Fibroblast of the aortic adventitia (primary cell): Measurements from ENCODE around the gene ADAMTS14. TPM values are rescaled to one million over a fixed set of nuclear protein-coding genes. Genes with fewer than 3 reads are reported as not detected.

Experiments used
- DNase-seq: peaks from one replicate; pipeline ENCODE4 v3.0.0-alpha.2; 2010; ENCODE audit warnings: low read depth
- H3K4me3 ChIP-seq: 2 replicates; pipeline ENCODE4 v1.5.1; 2011; ENCODE audit warnings: low read depth, mild to moderate bottlenecking, control low read depth, low read length, moderate library complexity
- total RNA-seq: library from RNA; depleted of rRNA; stranded (reverse); fragments of >200 nt; gene quantifications from 2 replicates; pipeline ENCODE4 v1.2.3, GENCODE V29; 2012; ENCODE audit warnings: low replicate concordance
- TF ChIP-seq, protein P1 (sequence below): IDR thresholded peaks from 2 replicates; pipeline ENCODE4 v1.5.1; 2011; ENCODE audit warnings: mild to moderate bottlenecking, low read length, control low read depth, inconsistent platforms; ENCODE audit not compliant: insufficient read depth

Gene ADAMTS14
- total RNA-seq, 1 donor: 5.3 TPM

DNA sequence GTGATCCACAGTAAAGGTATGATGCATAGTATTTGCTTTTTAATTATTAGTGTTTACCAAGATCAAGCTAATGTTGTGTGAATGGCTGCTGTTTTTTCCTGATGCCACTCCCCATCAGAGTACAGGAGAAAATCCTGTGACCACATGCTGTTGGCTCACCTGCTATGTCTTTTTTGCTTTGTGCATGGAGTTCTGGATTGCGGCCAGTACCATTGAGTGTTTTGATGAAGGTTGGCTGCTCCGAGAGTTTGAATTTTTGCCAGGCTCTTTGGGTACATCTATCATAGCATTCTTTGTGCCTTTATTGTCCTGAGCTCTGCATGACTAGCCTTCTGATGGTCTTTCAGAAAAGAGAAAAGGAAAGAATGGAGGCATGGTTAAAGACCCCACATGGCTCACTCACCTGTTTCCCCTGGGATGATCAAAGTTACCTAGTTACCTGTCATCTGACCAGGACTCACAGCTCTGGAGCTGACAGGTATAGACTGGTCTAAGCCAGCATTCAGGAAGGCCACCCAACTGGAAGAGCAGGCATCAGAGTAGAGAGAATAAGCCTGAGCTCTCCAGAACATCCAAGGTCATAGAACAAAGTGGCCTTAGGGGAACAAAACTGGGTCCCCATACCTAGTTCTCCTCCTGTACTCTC is 131.6 kb downstream of the ADAMTS14 start:
- TF ChIP-seq, protein P1, sequence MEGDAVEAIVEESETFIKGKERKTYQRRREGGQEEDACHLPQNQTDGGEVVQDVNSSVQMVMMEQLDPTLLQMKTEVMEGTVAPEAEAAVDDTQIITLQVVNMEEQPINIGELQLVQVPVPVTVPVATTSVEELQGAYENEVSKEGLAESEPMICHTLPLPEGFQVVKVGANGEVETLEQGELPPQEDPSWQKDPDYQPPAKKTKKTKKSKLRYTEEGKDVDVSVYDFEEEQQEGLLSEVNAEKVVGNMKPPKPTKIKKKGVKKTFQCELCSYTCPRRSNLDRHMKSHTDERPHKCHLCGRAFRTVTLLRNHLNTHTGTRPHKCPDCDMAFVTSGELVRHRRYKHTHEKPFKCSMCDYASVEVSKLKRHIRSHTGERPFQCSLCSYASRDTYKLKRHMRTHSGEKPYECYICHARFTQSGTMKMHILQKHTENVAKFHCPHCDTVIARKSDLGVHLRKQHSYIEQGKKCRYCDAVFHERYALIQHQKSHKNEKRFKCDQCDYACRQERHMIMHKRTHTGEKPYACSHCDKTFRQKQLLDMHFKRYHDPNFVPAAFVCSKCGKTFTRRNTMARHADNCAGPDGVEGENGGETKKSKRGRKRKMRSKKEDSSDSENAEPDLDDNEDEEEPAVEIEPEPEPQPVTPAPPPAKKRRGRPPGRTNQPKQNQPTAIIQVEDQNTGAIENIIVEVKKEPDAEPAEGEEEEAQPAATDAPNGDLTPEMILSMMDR: no peak
- no peak overlapping the region for H3K4me3 ChIP-seq
- no peak for DNase-seq

DNA sequence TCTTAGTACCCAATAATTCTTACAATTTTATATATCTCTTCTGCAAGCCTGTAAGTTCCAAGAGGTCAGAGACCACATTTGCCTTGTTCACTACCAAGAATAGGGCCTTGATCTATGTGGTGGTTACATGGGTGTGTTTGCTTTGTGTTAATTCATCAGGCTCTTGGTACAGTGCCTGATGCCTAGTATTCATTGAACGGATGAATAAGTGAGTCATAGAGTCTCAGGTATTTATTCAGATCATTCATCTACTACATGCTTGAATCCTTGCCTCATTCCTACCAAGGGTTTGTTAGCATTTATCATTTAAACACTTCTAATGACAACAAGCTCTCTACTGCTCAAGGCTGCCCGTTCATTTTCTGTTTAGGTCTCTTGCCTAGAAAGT is 132.1 kb downstream of the ADAMTS14 start:
- peak; percentile 54 for DNase-seq

GRCh38 chr10:70805619-70806215 is 133.4 kb downstream of the ADAMTS14 start:
- no peak overlapping the region for H3K4me3 ChIP-seq
- TF ChIP-seq, protein P1: no peak
- no peak for DNase-seq

More for the DNA sequence above, 132.1 kb downstream of the ADAMTS14 start:
- TF ChIP-seq, protein P1: no peak
- no peak overlapping the region for H3K4me3 ChIP-seq

DNA sequence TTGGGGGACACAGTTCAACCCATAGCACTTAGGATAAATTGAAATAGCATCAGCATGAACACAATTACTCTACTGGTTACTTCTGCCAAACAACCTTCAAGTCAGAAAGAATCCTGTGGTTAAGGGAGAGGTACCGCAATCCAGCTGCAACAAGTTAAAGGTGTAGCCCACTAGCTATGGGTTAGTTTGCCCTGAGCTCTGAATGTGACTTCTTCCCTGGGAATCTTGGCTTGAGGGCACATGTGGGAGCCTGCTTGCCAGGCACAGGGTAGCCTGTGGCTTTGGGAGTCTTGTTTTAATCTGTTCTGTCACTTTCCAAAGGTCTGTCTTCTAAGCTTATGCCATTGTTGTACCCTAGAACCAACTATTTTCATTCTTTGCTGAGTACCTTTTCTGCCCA is 134.5 kb downstream of the ADAMTS14 start:
- TF ChIP-seq, protein P1: no peak
- no peak for DNase-seq
- no peak overlapping the region for H3K4me3 ChIP-seq

DNA sequence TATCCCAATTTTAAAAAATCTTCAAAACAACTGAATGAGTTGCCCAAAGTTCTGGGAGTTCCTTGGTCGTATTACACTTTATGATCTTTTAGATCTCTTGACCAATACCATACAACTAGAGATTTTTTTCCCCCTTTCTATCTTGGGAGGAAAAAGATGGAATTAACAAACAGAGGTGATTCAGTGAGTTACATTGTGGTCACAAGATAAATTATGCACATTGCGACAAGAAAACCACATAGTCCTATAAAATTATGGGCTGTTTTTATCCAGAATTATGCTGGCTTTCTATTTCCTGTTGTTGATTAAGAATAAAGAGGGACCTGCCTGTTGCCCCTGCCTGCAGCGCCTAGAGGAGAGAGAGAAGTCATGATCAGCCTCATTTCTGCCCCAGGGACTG is 135.2 kb downstream of the ADAMTS14 start:
- DNase-seq: no peak
- TF ChIP-seq, protein P1: no peak
- H3K4me3 ChIP-seq: no peak overlapping the region

GRCh38 chr10:70809011-70809611 is 136.8 kb downstream of the ADAMTS14 start:
- no peak overlapping the region for H3K4me3 ChIP-seq
- TF ChIP-seq, protein P1: no peak
- DNase-seq: no peak
